Measurements from ENCODE around the gene DISC1. TPM values are rescaled to one million over a fixed set of nuclear protein-coding genes. Genes with fewer than 3 reads are reported as not detected.
"Not testable (repeated sequence)": the region's sequence is repeated elsewhere in the genome, so short reads cannot be mapped to it uniquely, and the experiment has no call there.

DISC1 gene
- total RNA-seq, 6 experiments from 2014 or later, result 1.8 to 3.3 (median 2.4) TPM

GRCh38 chr1:231631717-231632116 lies 5.1 kb downstream of the DISC1 start:
- Histone ChIP-seq H3K4me3 (no peak overlapping the region), H3K9me3 (no peaks in the 10 kb centered on the region), H3K27ac (no peak overlapping the region), H3K36me3 (no peaks in the 10 kb centered on the region), H3K4me1 (no peaks in the 10 kb centered on the region), H3K27me3 (no peaks in the 10 kb centered on the region)
- DNase-seq (no peak), ATAC-seq (no peak)
- intact Hi-C loops (cut with DNase I), result no loop called here
- WGBS (ENCODE audit: insufficient coverage, low coverage, low lambda C conversion rate, missing lambda C conversion rate), result 93% methylated on average over 4 of the region's 4 CpGs
- TF ChIP-seq CTCF (IDR thresholded peaks at IDR 0.05) (no peak), POLR2A (IDR thresholded peaks at IDR 0.05) (no peak)

GRCh38 chr1:231632119-231632518 lies 5.5 kb downstream of the DISC1 start:
- Histone ChIP-seq H3K27me3 (no peaks in the 10 kb centered on the region), H3K9me3 (no peaks in the 10 kb centered on the region), H3K36me3 (no peaks in the 10 kb centered on the region), H3K27ac (no peak overlapping the region), H3K4me1 (no peaks in the 10 kb centered on the region), H3K4me3 (no peak overlapping the region)
- ATAC-seq (no peak), DNase-seq (no peak)
- intact Hi-C loops (cut with DNase I), result no loop called here
- TF ChIP-seq POLR2A (IDR thresholded peaks at IDR 0.05), result no peak
- no peak for TF ChIP-seq CTCF (IDR thresholded peaks at IDR 0.05)
- WGBS (ENCODE audit: insufficient coverage, low coverage, low lambda C conversion rate, missing lambda C conversion rate), result 33% methylated on average over 3 of the region's 3 CpGs

GRCh38 chr1:231634323-231635013 lies 7.9 kb downstream of the DISC1 start:
- DNase-seq (no peak), ATAC-seq (no peak)
- H3K9me3 ChIP-seq, result no peaks in the 10 kb centered on the region
- TF ChIP-seq POLR2A (IDR thresholded peaks at IDR 0.05), result no peak
- TF ChIP-seq CTCF (IDR thresholded peaks at IDR 0.05), result no peak
- H3K4me3 ChIP-seq, result no peak overlapping the region
- H3K36me3 ChIP-seq, result no peaks in the 10 kb centered on the region
- intact Hi-C loops (cut with DNase I), result no loop called here
- no peaks in the 10 kb centered on the region for H3K27me3 ChIP-seq
- no peak overlapping the region for H3K27ac ChIP-seq
- no peaks in the 10 kb centered on the region for H3K4me1 ChIP-seq
- 74% methylated on average over 5 of the region's 6 CpGs for WGBS (ENCODE audit: insufficient coverage, low coverage, low lambda C conversion rate, missing lambda C conversion rate)

- Histone ChIP-seq H3K27ac (no peak overlapping the region), H3K4me3 (no peak overlapping the region), H3K9me3 (no peaks in the 10 kb centered on the region), H3K27me3 (no peaks in the 10 kb centered on the region), H3K36me3 (no peaks in the 10 kb centered on the region), H3K4me1 (no peaks in the 10 kb centered on the region)
- intact Hi-C loops (cut with DNase I), result no loop called here
- WGBS (ENCODE audit: insufficient coverage, low coverage, low lambda C conversion rate, missing lambda C conversion rate), result 67% methylated on average over 4 of the region's 4 CpGs
- TF ChIP-seq CTCF (IDR thresholded peaks at IDR 0.05), result no peak
- TF ChIP-seq POLR2A (IDR thresholded peaks at IDR 0.05), result no peak
- ATAC-seq, result no peak
- no peak for DNase-seq
Measured at GRCh38 chr1:231636157-231636556, 9.6 kb downstream of the DISC1 start.

GRCh38 chr1:231636922-231637321 lies 10.3 kb downstream of the DISC1 start:
- WGBS (ENCODE audit: insufficient coverage, low coverage, low lambda C conversion rate, missing lambda C conversion rate), result 75% methylated on average over 2 of the region's 2 CpGs
- intact Hi-C loops (cut with DNase I); H3K9me3 ChIP-seq; H3K27ac ChIP-seq; H3K27me3 ChIP-seq; ATAC-seq; H3K4me1 ChIP-seq; H3K36me3 ChIP-seq; H3K4me3 ChIP-seq; DNase-seq: not testable (repeated sequence)
